SK-N-SH (cell line): ENCODE measurements around the gene MYL12A. TPM values are rescaled to one million over a fixed set of nuclear protein-coding genes. Genes with fewer than 3 reads are reported as not detected.

Source experiments
- CTCF ChIA-PET: fragments of 300-600, 350-600 bp; formaldehyde crosslinking; extraction: SDS; loops from one replicate; lab custom pipeline; 2021; lab: Yijun Ruan, JAX
- POLR2A ChIA-PET: fragments of 350-600 bp; sonication (Branson Sonifier 250); formaldehyde crosslinking; extraction: SDS; loops from one replicate; lab custom pipeline; 2020; ENCODE audit warnings: antibody characterized with exemption, inconsistent platforms; lab: Yijun Ruan, JAX
- DNase-seq: peaks from one replicate; pipeline ENCODE4 v3.0.0; 2012
- H2AFZ ChIP-seq: fragments of 200-600 bp; sonication (generic); 2 replicates; pipeline ENCODE4 v1.8.1; 2016; ENCODE audit warnings: antibody characterized with exemption, mild to moderate bottlenecking, low read depth
- H3F3A ChIP-seq: fragments of 200-600 bp; sonication (generic); replicated peaks from 2 replicates; pipeline ENCODE3; 2016; ENCODE audit warnings: antibody characterized with exemption, mild to moderate bottlenecking; ENCODE audit not compliant: insufficient read depth
- H3K27ac ChIP-seq, 2 experiments: fragments of 200-500 bp in 1 of 2; fragments of 200-600 bp in 1 of 2; sonication (Bioruptor generic) in 1 of 2; sonication (generic), shearing (Covaris generic) in 1 of 2; 2 replicates each; pipeline versions ENCODE4 v1.5.1 to v1.6.1; 2014 to 2016; ENCODE audit warnings: low read depth in 2 of 2, inconsistent platforms in 1 of 2, low read length in 1 of 2, mild to moderate bottlenecking in 1 of 2, mixed read lengths in 1 of 2
- H3K27me3 ChIP-seq: fragments of 200-600 bp; sonication (generic), shearing (Covaris generic); 2 replicates; pipeline ENCODE4 v1.6.1; 2016; ENCODE audit warnings: mixed run types; ENCODE audit not compliant: insufficient read depth
- H3K36me3 ChIP-seq, 2 experiments: fragments of 200-500 bp in 1 of 2; fragments of 200-600 bp in 1 of 2; sonication (Bioruptor generic) in 1 of 2; sonication (generic) in 1 of 2; replicated peaks in 1 of 2; 2 replicates each; pipeline versions ENCODE3 to v1.5.1; 2014 to 2016; ENCODE audit warnings: low read length in 1 of 2, mild to moderate bottlenecking in 1 of 2; ENCODE audit not compliant: insufficient read depth in 2 of 2, control insufficient read depth in 1 of 2
- H3K4me1 ChIP-seq, 2 experiments: fragments of 200-500 bp in 1 of 2; fragments of 200-600 bp in 1 of 2; sonication (Bioruptor generic) in 1 of 2; sonication (generic), shearing (Covaris generic) in 1 of 2; 2 replicates each; pipeline versions ENCODE4 v1.5.1 to v1.6.1; 2014 to 2016; ENCODE audit warnings: low read depth in 1 of 2, low read length in 1 of 2, mixed run types in 1 of 2; ENCODE audit not compliant: insufficient read depth in 2 of 2, control insufficient read depth in 1 of 2
- H3K4me2 ChIP-seq: fragments of 200-600 bp; sonication (generic), shearing (Covaris generic); 2 replicates; pipeline ENCODE4 v1.6.1; 2017; ENCODE audit warnings: mixed run types
- H3K4me3 ChIP-seq, 2 experiments: fragments of 200-500 bp in 1 of 2; fragments of 200-600 bp in 1 of 2; sonication (Bioruptor generic) in 1 of 2; sonication (generic), shearing (Covaris generic) in 1 of 2; 2 replicates each; pipeline versions ENCODE4 v1.5.1 to v1.8.1; 2014 to 2016; ENCODE audit warnings: low read depth in 2 of 2, inconsistent platforms in 1 of 2, low read length in 1 of 2, mild to moderate bottlenecking in 1 of 2, mixed read lengths in 1 of 2, moderate library complexity in 1 of 2
- H3K79me2 ChIP-seq: fragments of 200-600 bp; sonication (generic); 2 replicates; pipeline ENCODE4 v1.8.1; 2017; ENCODE audit warnings: mild to moderate bottlenecking; ENCODE audit not compliant: insufficient read depth
- H3K9ac ChIP-seq: fragments of 200-600 bp; sonication (generic); 2 replicates; pipeline ENCODE4 v1.6.1; 2017; ENCODE audit warnings: mixed run types
- H3K9me2 ChIP-seq: fragments of 200-600 bp; sonication (generic); 2 replicates; pipeline ENCODE4 v1.6.1; 2017; ENCODE audit warnings: mixed run types
- H3K9me3 ChIP-seq: fragments of 200-600 bp; sonication (generic); 2 replicates; pipeline ENCODE4 v1.6.1; 2017; ENCODE audit warnings: mixed run types, mild to moderate bottlenecking, moderate library complexity
- H4K20me1 ChIP-seq: fragments of 200-600 bp; sonication (generic); 2 replicates; pipeline ENCODE4 v1.6.1; 2017; ENCODE audit warnings: mild to moderate bottlenecking, mixed run types; ENCODE audit not compliant: insufficient read depth
- EP300 ChIP-seq, 2 experiments: IDR thresholded peaks; 2 replicates each; pipeline versions ENCODE4 v1.4.0 to v1.6.1; 2012; ENCODE audit warnings: borderline replicate concordance in 1 of 2, low read depth in 1 of 2, low read length in 1 of 2
- FOXJ3 ChIP-seq: sonication (generic); formaldehyde crosslinking; IDR thresholded peaks from 2 replicates; pipeline ENCODE4 v1.5.1; 2020; ENCODE audit warnings: mild to moderate bottlenecking, missing genetic modification reagents
- GABPA ChIP-seq: IDR thresholded peaks from 2 replicates; pipeline ENCODE4 v1.4.0; 2012; ENCODE audit warnings: low read depth, mild to moderate bottlenecking
- JUND ChIP-seq: IDR thresholded peaks from 2 replicates; pipeline ENCODE4 v1.4.0; 2012
- MEF2A ChIP-seq: IDR thresholded peaks from 2 replicates; pipeline ENCODE4 v1.4.0; 2012; ENCODE audit warnings: low read depth, borderline replicate concordance
- MXI1 ChIP-seq: IDR thresholded peaks from 2 replicates; pipeline ENCODE4 v1.6.1; 2012; ENCODE audit warnings: mild to moderate bottlenecking, low read depth, low read length, improper control_type of control experiment
- NFIC ChIP-seq: IDR thresholded peaks from 2 replicates; pipeline ENCODE4 v1.4.0; 2012; ENCODE audit warnings: borderline replicate concordance
- PBX3 ChIP-seq: IDR thresholded peaks from 2 replicates; pipeline ENCODE4; 2012
- POLR2AphosphoS5 ChIP-seq: IDR thresholded peaks from 2 replicates; pipeline ENCODE4 v1.6.1; 2012; ENCODE audit warnings: low read depth, low read length
- RAD21 ChIP-seq: IDR thresholded peaks from 2 replicates; pipeline ENCODE4 v1.6.1; 2012; ENCODE audit warnings: mild to moderate bottlenecking, low read length
- RCOR1 ChIP-seq: fragments of 150-350 bp; IDR thresholded peaks from 2 replicates; pipeline ENCODE4 v1.6.1; 2017; ENCODE audit warnings: antibody characterized with exemption, low read length
- SIN3A ChIP-seq: IDR thresholded peaks from 2 replicates; pipeline ENCODE4 v1.6.1; 2012; ENCODE audit warnings: low read depth, mild to moderate bottlenecking, low read length, moderate library complexity, borderline replicate concordance
- SMC3 ChIP-seq: IDR thresholded peaks from 2 replicates; pipeline ENCODE4 v1.6.1; 2012; ENCODE audit warnings: low read depth, low read length, improper control_type of control experiment
- TCF12 ChIP-seq: IDR thresholded peaks from 2 replicates; pipeline ENCODE4 v1.4.0; 2012
- WGBS: methylation state at CpG from one replicate; pipeline ENCODE4 v1.1.6; 2017; ENCODE audit warnings: low lambda C conversion rate; 5-methylcytosine and 5-hydroxymethylcytosine counted together
- polyA plus RNA-seq, 3 experiments: library from polyadenylated mRNA; depleted of rRNA; stranded (reverse); fragments of >200 nt; gene quantifications; 2 replicates each; pipeline ENCODE4 v1.2.3, GENCODE V29; 2012

Gene MYL12A
- polyA plus RNA-seq, 1 of the 3 experiments (the other 2 are of a cell fraction): 448 TPM

- WGBS: 53% methylated on average over 5 of the region's 5 CpGs
- no peak overlapping the region; the same call in 1 of the 2 replicates for H2AFZ ChIP-seq
- ChIA-PET CTCF (interaction anchor here (0.7 to 1.2 kb wide), 2 partner anchors 18 to 34 kb away, joined by 3 read pairs; no protein-coding TSS in a partner anchor), POLR2A (no interaction called here)
- no peaks in the 10 kb centered on the region for H3K9me2 ChIP-seq
- no peaks in the 10 kb centered on the region for H4K20me1 ChIP-seq
- DNase-seq: no peak
- H3K9me3 ChIP-seq: no peaks in the 10 kb centered on the region
- no peaks in the 10 kb centered on the region for H3K79me2 ChIP-seq
- no peaks in the 10 kb centered on the region for H3K27me3 ChIP-seq
- H3K36me3 ChIP-seq: no peaks in the 10 kb centered on the region
- no peak overlapping the region for H3K4me3 ChIP-seq
- no peak overlapping the region for H3K9ac ChIP-seq
- H3K4me2 ChIP-seq: no peak overlapping the region
- TF ChIP-seq MXI1 (no peak), MEF2A (peak; percentile 26; the same call in 1 of the 2 replicates)
- peak overlapping the region in 1 of 2 experiments; percentile 35; a peak in 1 of 4 replicates for H3K27ac ChIP-seq
- H3K4me1 ChIP-seq: peaks cover 7% of the 10 kb centered on the region in 2 experiments; a peak in 3 of 4 replicates
- no peaks in the 10 kb centered on the region for H3F3A ChIP-seq
Observed at GRCh38 chr18:3211236-3211992, 36.2 kb upstream of the MYL12A start.

- H2AFZ ChIP-seq: no peak overlapping the region
- no peak overlapping the region for H3K4me2 ChIP-seq
- no peaks in the 10 kb centered on the region for H3K9me2 ChIP-seq
- no peaks in the 10 kb centered on the region for H3F3A ChIP-seq
- POLR2A ChIA-PET: no interaction called here
- H3K9me3 ChIP-seq: no peaks in the 10 kb centered on the region
- DNase-seq: peak; percentile 54
- peaks cover 7% of the 10 kb centered on the region in 2 experiments; a peak in 3 of 4 replicates for H3K4me1 ChIP-seq
- no peaks in the 10 kb centered on the region for H3K79me2 ChIP-seq
- H3K36me3 ChIP-seq: no peaks in the 10 kb centered on the region
- CTCF ChIA-PET: interaction anchor here (0.7 to 1.5 kb wide), 2 partner anchors 9 to 33 kb away, joined by 3 to 4 read pairs; no protein-coding TSS in a partner anchor
- H3K9ac ChIP-seq: no peak overlapping the region
- TF ChIP-seq GABPA: no peak
- TF ChIP-seq POLR2AphosphoS5: peak; percentile 69
- TF ChIP-seq PBX3: peak; percentile 66
- TF ChIP-seq RAD21: no peak
- peak; percentile 94 for TF ChIP-seq TCF12
- peak; percentile 24 to 44; a peak in 2 of 4 replicates for TF ChIP-seq EP300 (IDR thresholded peaks at IDR 0.05; ENCODE audit: borderline replicate concordance in 1 of 2, low read depth in 1 of 2, low read length in 1 of 2)
- no peak for TF ChIP-seq FOXJ3 (CRISPR knock-in tag)
- 0 out of 2 replicates have a peak, but pooled peaks have one; percentile 6 for TF ChIP-seq NFIC
- TF ChIP-seq RCOR1: peak; percentile 55; the same call in 1 of the 2 replicates
- no peak for TF ChIP-seq SMC3
- TF ChIP-seq SIN3A: no peak
- no peak for TF ChIP-seq JUND
- no peaks in the 10 kb centered on the region for H3K27me3 ChIP-seq
- WGBS: 17% methylated on average over 4 of the region's 4 CpGs
- H4K20me1 ChIP-seq: no peaks in the 10 kb centered on the region
- H3K4me3 ChIP-seq: no peak overlapping the region
- peak overlapping the region in 1 of 2 experiments; percentile 53; a peak in 1 of 4 replicates for H3K27ac ChIP-seq
Observed at GRCh38 chr18:3212657-3213056, 34.9 kb upstream of the MYL12A start.
